Measurements from ENCODE around the gene ALDOC.

The ALDOC gene

GRCh38 chr17:28551421-28552175 lies 25.1 kb downstream of the ALDOC start:
- no peak for DNase-seq

DNA sequence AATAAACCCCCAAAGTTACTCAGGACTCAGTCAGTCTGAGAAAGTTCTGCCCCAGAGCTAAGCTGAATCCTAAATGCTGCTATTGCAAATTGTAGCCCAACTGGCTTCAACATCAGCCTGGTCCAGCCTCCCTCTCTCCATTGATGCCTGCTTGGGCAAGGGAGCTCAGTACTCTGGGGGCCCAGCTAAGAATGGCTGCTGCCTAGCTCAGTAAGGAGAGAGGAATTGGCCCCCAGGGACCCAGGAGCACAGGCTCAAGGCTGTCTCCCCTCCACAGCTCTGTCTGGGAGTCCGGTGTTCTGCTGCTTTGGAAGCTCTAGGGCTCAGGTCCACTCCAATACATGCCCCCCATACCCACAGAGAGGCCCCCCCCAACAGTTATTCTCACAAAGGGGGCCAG lies 25.8 kb downstream of the ALDOC start:
- no peak for DNase-seq

DNA sequence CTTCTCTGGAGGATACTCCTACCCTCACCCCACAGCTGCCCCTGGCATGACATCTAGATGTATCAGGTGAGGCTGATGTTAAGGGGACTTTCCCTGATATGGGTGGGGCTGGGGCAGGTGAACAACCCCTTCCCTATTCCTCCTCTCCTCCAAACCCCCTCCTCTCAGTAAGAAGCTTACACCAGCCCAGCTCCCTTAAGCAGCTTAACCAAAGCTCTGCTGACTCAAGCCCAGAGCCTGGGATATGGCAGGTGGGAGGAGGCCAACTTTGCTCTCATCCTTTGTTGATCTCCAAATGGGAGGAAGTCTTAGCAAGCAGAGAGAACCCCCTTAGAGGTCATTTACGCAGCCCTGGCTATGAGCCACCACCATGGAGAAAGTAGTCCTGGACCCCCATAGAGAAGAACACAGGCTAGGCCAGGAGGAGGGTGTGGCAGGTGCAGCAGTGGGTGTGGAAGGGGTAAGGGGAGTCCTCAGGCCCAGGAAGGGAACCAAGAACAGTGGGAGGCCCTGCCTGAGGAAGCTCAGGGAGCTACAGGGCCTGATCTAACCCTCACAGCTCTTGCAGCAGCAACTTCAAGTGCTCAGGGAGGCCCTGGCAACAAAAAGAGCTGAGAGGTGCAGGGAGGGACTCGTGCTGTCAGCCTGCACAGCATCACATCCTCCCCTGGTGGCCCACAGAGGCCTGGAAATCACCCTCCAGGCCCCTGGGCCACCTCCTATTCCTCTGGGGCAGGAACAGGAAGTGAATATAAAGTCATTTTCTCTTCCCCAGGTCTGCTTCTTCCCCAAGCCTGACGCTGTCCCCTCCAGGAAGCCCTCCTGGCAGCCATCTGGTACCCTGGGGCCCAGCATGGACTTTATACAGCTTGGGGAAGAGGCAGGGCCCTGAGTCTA lies 27.2 kb downstream of the ALDOC start:
- DNase-seq, result no peak

GRCh38 chr17:28548417-28549130 lies 28.1 kb downstream of the ALDOC start:
- no peak for DNase-seq

DNA sequence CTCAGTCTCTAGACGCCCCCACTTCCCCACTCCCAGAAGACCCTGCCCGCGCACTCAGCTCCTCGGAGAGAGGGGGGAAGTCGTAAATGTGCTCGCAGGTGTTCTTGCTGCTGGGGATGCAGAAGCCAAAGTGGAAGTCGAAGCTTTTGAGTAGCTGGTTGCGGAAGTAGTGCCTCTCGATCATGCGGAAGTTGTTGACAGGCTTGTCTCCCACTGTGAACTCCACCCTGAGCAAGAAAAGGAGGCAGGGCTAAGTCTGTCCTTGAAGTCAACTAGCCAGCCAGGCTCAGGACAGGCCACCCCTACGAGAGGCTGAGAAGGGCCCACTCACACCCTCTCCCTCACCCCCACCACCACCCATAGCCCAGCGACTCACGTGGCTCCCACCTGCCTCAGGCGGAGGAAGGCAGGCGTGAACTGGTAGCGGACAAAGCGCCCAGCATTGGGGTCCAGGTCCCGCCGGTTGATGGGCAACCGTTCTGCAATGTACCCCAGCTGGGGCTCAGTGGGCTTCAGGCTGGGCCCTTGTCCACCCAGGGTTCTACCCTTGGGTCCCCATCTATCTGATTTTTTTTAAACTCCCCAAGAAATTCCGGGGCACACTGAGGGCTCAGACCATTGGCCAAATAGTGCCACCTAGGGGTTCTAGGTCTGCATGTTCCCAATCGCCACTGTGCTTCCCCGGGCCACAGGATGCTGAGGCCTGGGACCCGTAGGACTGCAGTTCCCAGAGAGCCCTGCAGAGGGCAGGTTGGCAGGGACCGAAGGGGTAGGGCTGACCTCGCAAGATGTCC lies 28.9 kb downstream of the ALDOC start:
- peak; percentile 40 for DNase-seq

DNA sequence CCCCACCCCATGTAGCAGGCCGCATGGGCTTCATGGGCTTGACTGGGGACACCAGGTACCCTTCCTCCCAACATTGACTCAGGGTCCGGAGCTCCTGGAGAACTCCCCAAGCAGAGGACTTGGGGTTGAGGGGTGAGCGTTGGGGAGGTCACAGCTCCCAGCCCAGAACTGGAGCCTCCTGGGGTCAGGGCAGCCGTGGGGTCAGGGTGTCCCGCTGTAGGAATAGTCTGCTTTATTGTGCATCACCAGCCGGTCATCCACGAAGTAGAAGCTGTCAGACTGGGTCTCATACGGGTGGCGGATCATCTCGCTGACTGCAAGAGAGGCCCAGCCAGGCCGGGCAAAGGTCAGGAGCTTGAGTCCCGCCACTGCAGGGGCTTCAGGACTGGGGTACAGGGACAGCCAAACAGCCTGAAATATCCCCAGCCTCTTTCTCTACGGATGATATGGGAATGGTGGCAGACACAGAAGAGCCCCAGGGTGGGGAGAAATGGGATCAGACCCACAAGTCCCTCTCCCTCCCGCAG lies 29.5 kb downstream of the ALDOC start:
- no peak for DNase-seq

GRCh38 chr17:28545787-28546415 lies 30.8 kb downstream of the ALDOC start:
- DNase-seq, result no peak

- DNase-seq, result no peak
Measured at GRCh38 chr17:28545141-28545503, 31.6 kb downstream of the ALDOC start.

GRCh38 chr17:28544402-28545140 lies 32.1 kb downstream of the ALDOC start:
- no peak for DNase-seq

DNA sequence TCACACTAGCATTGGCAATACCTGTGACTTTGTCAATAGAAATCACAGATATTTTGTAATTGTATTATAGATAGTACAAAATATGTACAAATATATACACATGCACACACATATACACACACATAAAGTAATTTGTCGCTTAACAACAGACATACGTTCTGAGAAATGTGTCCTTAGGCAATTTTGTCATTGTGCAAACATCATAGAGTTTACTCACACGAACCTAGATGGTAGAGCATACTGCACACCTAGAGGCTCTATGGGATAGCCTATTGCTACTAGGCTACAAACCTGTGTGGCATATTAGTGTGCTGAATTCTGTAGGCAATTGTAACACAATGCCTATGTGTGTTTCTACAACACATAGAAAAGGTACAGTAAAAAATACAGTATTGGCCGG lies 35.3 kb downstream of the ALDOC start:
- no peak for DNase-seq

DNA sequence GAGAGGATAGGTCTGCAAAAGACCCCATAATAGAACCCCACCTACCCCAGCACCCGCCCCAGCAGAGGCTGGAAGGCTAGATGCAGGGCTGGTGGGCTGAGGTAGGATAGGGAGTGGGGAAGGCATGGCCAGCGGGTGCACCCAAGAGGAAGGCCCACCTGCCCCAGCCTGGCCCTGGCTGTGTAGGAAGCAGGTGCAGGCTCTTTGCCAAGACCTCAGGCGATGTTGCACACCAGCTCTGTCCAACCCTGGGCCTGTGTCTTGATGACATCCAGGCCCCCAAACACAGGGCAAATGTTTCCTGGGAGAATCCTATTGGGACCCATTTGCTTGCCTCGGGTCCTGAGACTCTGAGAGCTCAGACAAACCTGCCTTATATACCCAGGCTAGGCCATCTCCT lies 36.5 kb downstream of the ALDOC start:
- DNase-seq, result no peak

- no peak for DNase-seq
Measured at GRCh38 chr17:28538296-28538895, 38.3 kb downstream of the ALDOC start.

DNA sequence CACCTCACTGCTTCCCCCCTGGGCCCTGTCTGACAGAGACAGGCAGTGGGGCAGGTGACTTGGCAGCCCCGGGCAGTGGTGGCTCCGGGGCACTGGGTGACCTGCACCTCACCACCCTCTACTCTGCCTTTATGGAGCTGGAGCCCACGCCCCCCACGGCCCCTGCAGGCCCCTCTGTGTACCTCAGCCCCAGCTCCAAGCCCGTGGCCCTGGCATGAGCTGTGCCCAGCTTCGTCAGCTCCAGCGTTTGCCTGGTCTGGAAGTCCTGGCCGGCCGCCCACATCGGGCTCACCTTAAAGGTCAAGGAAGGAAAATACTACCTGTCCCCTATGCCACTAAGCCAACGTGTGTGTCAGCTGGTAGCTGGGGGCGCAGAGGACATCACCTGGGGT lies 39.5 kb downstream of the ALDOC start:
- DNase-seq, result no peak

GRCh38 chr17:28536532-28537218 lies 40.0 kb downstream of the ALDOC start:
- no peak for DNase-seq

- DNase-seq, result no peak
Measured at GRCh38 chr17:28534740-28535375, 41.8 kb downstream of the ALDOC start.

GRCh38 chr17:28533091-28533807 lies 43.4 kb downstream of the ALDOC start:
- no peak for DNase-seq

DNA sequence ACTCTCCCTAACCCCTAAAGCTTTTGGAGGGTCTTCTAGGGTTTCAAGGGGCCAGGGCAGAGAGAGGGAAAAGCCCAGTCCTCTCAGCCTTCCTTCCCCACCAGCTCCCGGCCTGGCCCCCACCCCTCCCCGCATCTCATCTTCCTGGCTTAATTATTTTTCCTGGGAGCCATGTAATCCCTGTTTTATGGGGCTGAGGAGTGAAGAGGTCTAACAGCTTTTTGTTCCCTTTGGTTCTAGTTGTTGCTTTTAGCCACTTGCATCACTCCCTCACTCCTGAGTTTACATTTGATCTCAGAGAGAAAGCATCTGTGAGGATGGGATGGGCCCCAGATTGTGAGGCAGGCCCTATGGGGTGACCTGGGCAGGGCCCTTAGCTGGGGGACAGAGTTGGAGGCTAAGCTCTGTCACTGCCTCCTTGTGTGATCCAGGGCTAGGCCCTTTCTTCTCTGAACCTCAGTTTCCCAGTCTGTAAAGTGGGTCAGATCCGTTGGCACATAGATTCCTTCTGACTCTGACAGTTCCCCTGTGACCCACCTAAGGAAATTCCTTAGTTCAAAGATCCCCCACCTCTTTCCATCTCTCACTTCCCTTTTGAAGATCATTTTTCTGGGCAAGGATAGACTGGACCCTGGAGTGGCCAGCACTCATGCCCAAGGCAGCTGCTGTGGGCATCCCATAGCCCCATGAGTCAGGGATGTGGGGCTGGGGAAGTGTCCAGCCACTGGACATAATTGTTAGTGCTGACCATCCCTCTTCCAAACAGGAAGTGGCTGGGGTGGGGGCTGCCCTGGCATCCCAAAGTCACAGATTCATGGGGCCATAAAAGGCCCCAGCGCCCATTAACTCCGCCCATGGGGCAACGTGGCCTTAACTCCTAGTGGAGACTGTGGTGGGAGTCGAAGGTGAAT lies 44.4 kb downstream of the ALDOC start:
- DNase-seq, result no peak

DNA sequence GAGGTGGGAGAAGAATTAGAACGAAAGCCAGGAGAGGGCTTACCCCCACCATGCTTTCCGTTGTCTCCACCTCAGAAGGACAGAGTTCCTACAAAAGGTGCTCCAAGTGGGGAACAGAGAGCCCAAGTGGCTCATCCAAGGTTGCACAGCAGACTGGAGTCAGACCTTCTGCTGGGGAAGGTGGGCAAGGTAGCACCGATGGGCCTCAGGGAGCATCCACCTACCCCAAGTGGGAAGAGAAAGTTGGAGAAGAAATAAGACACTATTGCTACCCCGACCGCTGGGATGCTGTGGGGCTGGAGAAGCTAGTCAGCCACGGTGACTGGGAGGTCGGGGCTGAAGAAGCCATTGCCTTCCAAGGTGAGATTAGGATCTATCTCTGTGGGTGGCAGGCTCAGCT lies 45.8 kb downstream of the ALDOC start:
- DNase-seq, result no peak
